DND-41 (cell line): ENCODE results near the gene PPAN.
A peak's percentile ranks its signal among the peaks of the same experiment; 100 is the strongest.

Source experiments
- ATAC-seq: fragments of 200-7000 bp; cut with Tn5 transposase; 3 replicates; pipeline ENCODE4 v1.9.1; 2021; ENCODE audit warnings: low read depth; ENCODE audit not compliant: insufficient read depth
- DNase-seq: peaks from one replicate; pipeline ENCODE4 v3.0.0-alpha.2; 2020
- H2AFZ ChIP-seq: 2 replicates; pipeline ENCODE4 v1.6.0; 2012; ENCODE audit warnings: low read depth, low read length
- H3K27ac ChIP-seq: 2 replicates; pipeline ENCODE4 v1.5.1; 2012; ENCODE audit warnings: low read length, inconsistent platforms
- H3K27me3 ChIP-seq: fragments of 200-600 bp; sonication (generic); 2 replicates; pipeline ENCODE4 v1.6.0; 2012; ENCODE audit warnings: low read length, mild to moderate bottlenecking, inconsistent platforms; ENCODE audit not compliant: insufficient read depth, poor library complexity
- H3K36me3 ChIP-seq: 2 replicates; pipeline ENCODE4 v1.5.1; 2012; ENCODE audit warnings: low read length, inconsistent platforms; ENCODE audit not compliant: insufficient read depth
- H3K4me1 ChIP-seq: 2 replicates; pipeline ENCODE4 v1.5.1; 2012; ENCODE audit warnings: mild to moderate bottlenecking, low read length; ENCODE audit not compliant: insufficient read depth
- H3K4me2 ChIP-seq: 2 replicates; pipeline ENCODE4 v1.6.0; 2012; ENCODE audit warnings: mild to moderate bottlenecking, moderate library complexity, low read length, inconsistent platforms; ENCODE audit not compliant: insufficient read depth
- H3K4me3 ChIP-seq, 2 experiments: fragments of 200-600 bp in 1 of 2; shearing (Covaris generic) in 1 of 2; 2 replicates each; pipeline ENCODE4 v1.5.1; 2012 to 2016; ENCODE audit warnings: inconsistent platforms in 2 of 2, low read length in 2 of 2, mild to moderate bottlenecking in 2 of 2, low read depth in 1 of 2, moderate library complexity in 1 of 2
- H3K79me2 ChIP-seq: 2 replicates; pipeline ENCODE4 v1.6.0; 2012; ENCODE audit warnings: low read length, inconsistent platforms; ENCODE audit not compliant: insufficient read depth
- H3K9ac ChIP-seq: 2 replicates; pipeline ENCODE4 v1.6.0; 2012; ENCODE audit warnings: low read depth, mild to moderate bottlenecking, inconsistent platforms, low read length, moderate library complexity
- H3K9me3 ChIP-seq: 2 replicates; pipeline ENCODE4 v1.5.1; 2012; ENCODE audit warnings: low read length, moderate library complexity, mild to moderate bottlenecking, inconsistent platforms; ENCODE audit not compliant: insufficient read depth, severe bottlenecking
- H4K20me1 ChIP-seq: 2 replicates; pipeline ENCODE4 v1.6.0; 2012; ENCODE audit warnings: low read length; ENCODE audit not compliant: insufficient read depth
- EZH2 ChIP-seq: IDR thresholded peaks from 3 replicates; pipeline ENCODE4 v1.6.1; 2012; ENCODE audit warnings: borderline replicate concordance, low read depth, mild to moderate bottlenecking, moderate library complexity, low read length, inconsistent platforms; ENCODE audit not compliant: severe bottlenecking
- TF ChIP-seq, protein P1 (sequence below): IDR thresholded peaks from 2 replicates; pipeline ENCODE4 v1.5.1; 2012; ENCODE audit warnings: borderline replicate concordance, low read length, moderate library complexity, mild to moderate bottlenecking; ENCODE audit not compliant: poor library complexity, severe bottlenecking; ENCODE audit errors: extremely low read depth

PPAN gene

GRCh38 chr19:10084803-10085202 lies 21.4 kb upstream of the PPAN start:
- Histone ChIP-seq H4K20me1 (no peaks in the 10 kb centered on the region), H3K9ac (no peak overlapping the region), H3K79me2 (no peaks in the 10 kb centered on the region; the same call in 1 of the 2 replicates), H3K36me3 (peaks cover 3% of the 10 kb centered on the region; the same call in 1 of the 2 replicates), H3K27ac (no peak overlapping the region), H3K9me3 (no peaks in the 10 kb centered on the region), H3K4me1 (peaks cover 16% of the 10 kb centered on the region), H3K4me3 (no peak overlapping the region), H3K27me3 (no peaks in the 10 kb centered on the region), H2AFZ (peak overlapping the region; percentile 89; the same call in 1 of the 2 replicates), H3K4me2 (no peak overlapping the region)
- DNase-seq (no peak), ATAC-seq (no peak)
- TF ChIP-seq, protein P1, sequence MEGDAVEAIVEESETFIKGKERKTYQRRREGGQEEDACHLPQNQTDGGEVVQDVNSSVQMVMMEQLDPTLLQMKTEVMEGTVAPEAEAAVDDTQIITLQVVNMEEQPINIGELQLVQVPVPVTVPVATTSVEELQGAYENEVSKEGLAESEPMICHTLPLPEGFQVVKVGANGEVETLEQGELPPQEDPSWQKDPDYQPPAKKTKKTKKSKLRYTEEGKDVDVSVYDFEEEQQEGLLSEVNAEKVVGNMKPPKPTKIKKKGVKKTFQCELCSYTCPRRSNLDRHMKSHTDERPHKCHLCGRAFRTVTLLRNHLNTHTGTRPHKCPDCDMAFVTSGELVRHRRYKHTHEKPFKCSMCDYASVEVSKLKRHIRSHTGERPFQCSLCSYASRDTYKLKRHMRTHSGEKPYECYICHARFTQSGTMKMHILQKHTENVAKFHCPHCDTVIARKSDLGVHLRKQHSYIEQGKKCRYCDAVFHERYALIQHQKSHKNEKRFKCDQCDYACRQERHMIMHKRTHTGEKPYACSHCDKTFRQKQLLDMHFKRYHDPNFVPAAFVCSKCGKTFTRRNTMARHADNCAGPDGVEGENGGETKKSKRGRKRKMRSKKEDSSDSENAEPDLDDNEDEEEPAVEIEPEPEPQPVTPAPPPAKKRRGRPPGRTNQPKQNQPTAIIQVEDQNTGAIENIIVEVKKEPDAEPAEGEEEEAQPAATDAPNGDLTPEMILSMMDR: no peak
- TF ChIP-seq EZH2: no peak

- peak within 1 kb of the TSS; percentile 89 for H2AFZ ChIP-seq
- ATAC-seq: peak; percentile 94
Observed at GRCh38 chr19:10085641-10086590, 20.2 kb upstream of the PPAN start, which contains the start of gene SHFL. TSS of gene SHFL (plus strand) at chr19:10086317. CDS start at chr19:10086428, 111 bp downstream.

GRCh38 chr19:10086591-10087192 lies 19.5 kb upstream of the PPAN start:
- no peaks in the 10 kb centered on the region; the same call in 1 of the 2 replicates for H3K79me2 ChIP-seq
- TF ChIP-seq EZH2: no peak
- TF ChIP-seq, protein P1: no peak
- H3K9me3 ChIP-seq: no peaks in the 10 kb centered on the region
- no peaks in the 10 kb centered on the region for H3K27me3 ChIP-seq
- H3K27ac ChIP-seq: peak overlapping the region; percentile 78
- peaks cover 16% of the 10 kb centered on the region for H3K4me1 ChIP-seq
- DNase-seq (no peak), ATAC-seq (no peak)
- peak overlapping the region; percentile 95 for H3K4me2 ChIP-seq
- H2AFZ ChIP-seq: peak overlapping the region; percentile 89
- peak overlapping the region; percentile 88 for H3K9ac ChIP-seq
- H4K20me1 ChIP-seq: no peaks in the 10 kb centered on the region
- peaks cover 5% of the 10 kb centered on the region; the same call in 1 of the 2 replicates for H3K36me3 ChIP-seq
- peak overlapping the region; percentile 86 for H3K4me3 ChIP-seq

More at GRCh38 chr19:10085641-10086590, 20.2 kb upstream of the PPAN start, which contains the start of gene SHFL:
- Histone ChIP-seq H3K9ac (peak within 1 kb of the TSS; percentile 88), H3K27me3 (no peaks in the 10 kb centered on the region), H3K79me2 (no peaks in the 10 kb centered on the region; the same call in 1 of the 2 replicates), H3K27ac (peak within 1 kb of the TSS; percentile 78), H3K4me2 (peak within 1 kb of the TSS; percentile 95), H4K20me1 (no peaks in the 10 kb centered on the region), H3K36me3 (peaks cover 5% of the 10 kb centered on the region; the same call in 1 of the 2 replicates), H3K4me3 (peak within 1 kb of the TSS; percentile 86), H3K4me1 (peaks cover 16% of the 10 kb centered on the region), H3K9me3 (no peaks in the 10 kb centered on the region)
- TF ChIP-seq EZH2: no peak
- TF ChIP-seq, protein P1: no peak
- peak; percentile 86 for DNase-seq
